ENCODE data around the gene CPEB1.
A peak's percentile ranks its signal among the peaks of the same experiment; 100 is the strongest.

The CPEB1 gene

DNA sequence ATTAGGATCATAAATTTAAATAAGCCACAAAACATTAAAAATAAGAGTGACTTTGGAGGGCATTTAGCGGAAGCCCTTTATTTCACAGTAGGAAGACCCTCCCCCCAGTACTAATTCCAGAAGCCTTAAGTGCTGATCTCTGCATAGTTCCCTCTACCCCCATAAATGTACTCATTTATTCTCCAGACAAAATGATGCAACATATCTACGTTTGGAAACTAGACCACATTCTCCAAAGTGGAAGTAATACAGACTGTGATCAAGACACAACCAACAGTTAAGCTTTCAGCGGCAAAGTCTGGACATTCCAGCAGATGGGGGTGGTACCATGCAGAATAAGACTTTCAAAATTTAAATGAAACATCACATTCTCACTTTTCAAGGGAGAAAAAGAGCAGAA is 62.1 kb downstream of the CPEB1 start:
- DNase-seq = peak; percentile 15 to 31

DNA sequence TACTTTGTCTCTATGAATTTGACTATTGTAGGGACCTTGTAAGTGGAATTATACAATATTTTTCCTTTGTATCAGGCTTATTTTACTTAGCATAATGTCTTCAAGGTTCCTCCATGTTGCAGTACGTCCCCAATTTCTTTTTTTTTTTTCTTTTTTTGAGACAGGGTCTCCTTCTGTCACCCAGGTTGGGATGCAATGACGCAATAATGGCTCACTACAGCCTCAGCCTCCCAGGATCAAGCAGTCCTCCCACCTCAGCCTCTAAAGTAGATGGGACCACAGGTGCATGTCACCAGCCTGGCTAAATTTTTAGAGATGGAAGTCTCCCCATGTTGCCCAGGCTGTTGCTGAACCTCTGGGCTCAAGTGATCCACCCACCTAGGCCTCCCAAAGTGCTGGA is 66.5 kb downstream of the CPEB1 start:
- no peak for DNase-seq

DNA sequence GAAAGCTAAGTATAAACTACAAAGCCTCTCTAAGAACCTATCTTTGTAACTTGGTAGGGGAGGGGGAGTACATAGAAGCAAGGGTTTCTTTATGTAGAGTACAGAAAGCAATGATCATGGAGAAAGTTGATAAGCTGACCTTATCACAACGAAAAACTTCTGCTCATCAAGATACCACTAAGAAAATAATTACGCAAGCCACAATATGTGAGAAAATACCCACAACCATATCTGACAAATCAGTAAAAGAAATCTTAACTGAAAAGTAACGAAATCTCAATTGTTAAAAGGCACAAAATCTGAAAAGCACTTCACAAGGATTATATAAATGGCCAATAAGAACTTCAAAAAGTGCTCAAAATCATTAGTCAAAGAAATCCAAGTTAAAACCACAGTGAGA is 71.8 kb downstream of the CPEB1 start:
- no peak for DNase-seq

DNA sequence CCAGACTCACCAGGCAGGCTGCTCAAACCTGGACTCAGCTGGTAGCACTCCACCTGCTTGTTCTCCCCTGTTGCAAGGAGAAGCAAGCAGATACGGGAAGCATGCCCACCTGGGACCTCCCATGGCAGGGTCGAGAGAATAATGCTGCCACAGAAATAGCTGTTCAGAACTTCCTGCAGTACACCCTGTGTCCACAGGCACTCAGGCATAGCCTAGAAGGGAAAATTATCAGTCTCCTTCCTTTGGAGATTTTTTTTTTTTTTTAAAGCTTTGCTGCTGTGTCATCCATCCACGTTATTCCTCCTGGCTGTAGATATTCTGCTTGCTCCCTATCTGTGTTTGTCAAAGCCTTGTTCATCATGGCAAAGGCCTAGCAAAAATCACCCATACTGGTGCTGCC is 74.2 kb downstream of the CPEB1 start:
- no peak for DNase-seq

- no peak for DNase-seq
These were observed 74.9 kb downstream of the CPEB1 start for GRCh38 chr15:82572311-82572710.

GRCh38 chr15:82571722-82572222 is 75.4 kb downstream of the CPEB1 start:
- no peak for DNase-seq

DNA sequence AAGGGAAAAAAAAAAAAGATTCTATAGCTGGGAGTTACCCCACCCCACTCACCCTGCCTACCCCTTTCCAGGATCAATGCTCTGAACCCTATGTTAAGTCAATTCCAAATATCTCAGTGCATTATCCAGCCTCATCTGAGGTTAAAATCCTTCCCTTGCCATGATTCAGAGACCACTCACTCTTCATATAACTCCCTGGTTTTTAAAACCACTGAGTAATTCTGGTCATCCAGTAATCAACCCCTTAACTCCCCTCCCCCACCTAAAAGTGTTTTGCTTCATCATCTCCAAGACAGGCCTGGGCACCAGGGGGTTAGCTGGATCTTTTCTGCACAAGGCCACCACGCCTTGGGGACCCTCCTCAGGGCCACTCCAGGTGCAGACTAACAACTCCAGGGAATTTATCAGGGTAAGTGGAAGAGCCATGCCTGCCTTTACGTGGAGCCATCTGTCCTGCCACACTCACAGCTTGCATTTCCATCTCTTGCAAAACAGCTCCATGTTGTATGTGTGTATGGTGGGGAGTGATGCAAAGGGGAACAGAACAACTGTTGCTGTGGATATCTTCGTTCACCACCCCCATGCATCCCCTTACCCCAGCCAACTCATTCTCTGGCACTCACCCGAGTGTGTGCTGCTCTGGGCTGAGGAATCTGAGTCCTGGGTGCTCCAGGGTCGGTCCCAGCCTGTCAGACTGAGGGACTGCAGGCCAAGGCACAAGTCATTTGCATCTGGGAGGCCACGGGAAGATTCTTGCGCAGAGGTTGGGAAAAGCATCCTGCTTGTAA is 76.2 kb downstream of the CPEB1 start:
- DNase-seq = no peak

GRCh38 chr15:82569834-82570233 is 77.3 kb downstream of the CPEB1 start:
- DNase-seq = no peak

DNA sequence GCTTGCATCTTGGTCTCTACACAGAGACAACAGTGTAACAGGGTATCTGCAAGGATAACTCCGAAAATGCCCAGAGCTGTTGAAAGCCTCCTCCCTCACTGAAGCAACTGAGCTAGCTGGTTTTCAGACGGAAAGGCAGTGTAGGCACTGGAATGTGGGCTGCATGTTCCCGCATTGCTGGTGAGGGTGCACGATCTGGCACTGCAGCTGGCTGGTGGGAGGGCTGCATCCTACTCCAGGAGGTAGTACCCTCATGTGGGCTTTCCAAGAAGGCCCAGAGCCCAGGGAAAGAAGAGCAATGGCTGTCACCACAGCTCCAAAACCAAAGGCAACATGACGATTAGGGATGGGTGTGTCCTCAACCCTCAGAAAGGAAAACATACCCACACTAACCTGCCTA is 78.2 kb downstream of the CPEB1 start:
- DNase-seq = no peak

- DNase-seq = no peak
These were observed 79.5 kb downstream of the CPEB1 start for GRCh38 chr15:82567661-82568060.

DNA sequence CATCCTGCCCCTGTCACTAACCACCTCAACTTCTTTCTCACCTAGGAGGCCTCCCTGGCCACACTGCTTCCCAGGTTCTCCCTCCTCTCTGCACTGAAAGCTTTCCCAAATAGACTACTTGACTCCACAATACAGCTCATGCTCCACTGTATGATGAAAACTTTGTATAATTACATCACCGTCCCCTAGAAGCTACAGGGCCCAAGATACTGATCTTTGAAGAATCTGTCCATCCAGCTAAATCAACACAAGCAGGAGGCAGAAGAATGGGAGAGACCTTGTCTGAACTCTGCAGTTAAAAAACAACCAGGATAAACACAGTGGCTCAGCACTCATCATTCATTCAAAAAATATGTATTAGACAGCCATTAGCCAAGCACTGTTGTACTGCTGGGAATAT is 80.5 kb downstream of the CPEB1 start:
- DNase-seq = no peak

GRCh38 chr15:82558502-82558901 is 88.7 kb downstream of the CPEB1 start:
- DNase-seq = no peak

GRCh38 chr15:82556315-82557035 is 90.7 kb downstream of the CPEB1 start:
- no peak for DNase-seq

DNA sequence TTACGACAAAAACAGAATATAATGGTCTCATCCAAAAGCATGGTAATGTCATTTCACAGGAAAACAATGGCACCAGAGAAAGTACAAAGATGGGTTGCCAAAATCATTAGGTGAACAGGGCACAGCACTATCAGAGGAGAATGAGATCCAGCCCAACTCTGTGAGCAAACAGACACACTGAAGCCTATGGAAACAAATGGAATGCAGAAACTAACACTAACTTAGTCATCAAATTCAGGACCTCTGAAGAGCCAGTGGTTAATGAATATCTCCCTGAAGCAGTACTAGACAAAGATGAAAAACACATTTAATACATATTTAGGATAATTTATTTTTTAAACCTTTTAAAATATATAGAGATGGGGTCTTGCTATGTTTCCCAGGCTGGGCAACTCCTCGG is 92.3 kb downstream of the CPEB1 start:
- no peak for DNase-seq

DNA sequence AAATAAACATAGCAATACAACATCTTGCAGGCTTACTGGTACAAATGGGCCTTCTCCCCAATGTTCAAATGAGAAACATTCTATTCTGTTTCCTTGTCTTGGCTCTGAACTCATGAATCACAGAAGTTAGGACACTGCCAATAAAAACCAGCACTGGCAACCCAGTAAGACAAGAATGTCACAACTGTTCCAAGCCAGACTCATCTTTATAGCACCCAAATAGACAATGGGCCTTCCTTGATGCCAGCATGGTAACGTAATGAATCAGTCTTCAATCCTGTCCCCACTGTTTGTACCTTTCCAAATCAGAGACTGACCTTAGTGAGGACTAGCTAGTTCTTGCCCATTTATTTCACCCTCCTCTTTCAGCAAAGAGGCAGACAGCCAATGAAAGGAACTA is 92.8 kb downstream of the CPEB1 start:
- no peak for DNase-seq

- no peak for DNase-seq
These were observed 93.3 kb downstream of the CPEB1 start for GRCh38 chr15:82553846-82554245.

DNA sequence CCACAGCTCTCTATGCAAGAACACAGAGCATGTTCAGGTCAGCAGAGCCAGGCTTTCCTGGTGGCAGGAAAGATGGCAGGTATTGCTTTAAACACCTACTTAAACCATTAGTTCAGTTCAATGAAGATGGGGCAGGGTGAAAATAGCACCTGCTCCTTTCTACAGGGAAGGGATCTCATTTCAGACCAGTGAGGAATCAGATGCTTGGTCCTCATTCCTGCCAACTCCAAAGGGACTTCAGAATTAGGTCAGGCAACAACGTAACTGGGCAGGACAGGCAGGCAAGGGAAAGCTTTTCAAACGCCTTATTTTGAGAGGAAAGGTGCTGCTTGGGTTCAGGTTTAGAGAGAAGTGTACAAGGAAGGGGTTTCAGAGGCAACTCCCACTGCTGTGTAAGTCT is 94.3 kb downstream of the CPEB1 start:
- no peak for DNase-seq

DNA sequence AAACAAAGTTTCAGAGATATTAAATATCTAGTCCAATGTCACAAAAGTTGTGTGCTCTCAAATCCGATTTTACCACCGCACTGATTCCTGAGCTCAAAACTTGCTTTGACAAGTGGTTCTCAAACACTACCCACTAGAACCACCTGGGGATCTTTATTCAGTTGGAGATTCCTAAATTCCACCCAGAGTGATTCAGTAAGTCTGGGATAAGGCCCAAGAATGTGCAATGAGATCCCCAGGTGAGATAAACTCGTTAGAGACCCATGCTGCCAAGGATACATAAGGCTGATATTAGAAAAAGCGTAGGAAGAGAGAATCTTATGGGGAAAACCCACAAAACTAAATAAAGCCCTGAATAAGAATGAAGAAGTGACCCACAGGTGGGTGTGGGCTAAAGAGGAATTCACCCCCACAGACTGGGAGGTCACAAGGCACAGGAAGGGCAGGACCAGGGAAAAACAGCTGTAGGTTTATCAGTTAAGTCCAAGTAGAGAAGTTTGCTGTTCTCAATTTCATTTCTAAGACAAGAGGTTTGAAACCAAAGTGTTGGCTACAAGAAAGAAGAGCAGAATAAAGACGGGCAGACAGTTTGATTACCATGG is 95.4 kb downstream of the CPEB1 start:
- DNase-seq = no peak

- DNase-seq = no peak
These were observed 97.9 kb downstream of the CPEB1 start for GRCh38 chr15:82549199-82549665.

DNA sequence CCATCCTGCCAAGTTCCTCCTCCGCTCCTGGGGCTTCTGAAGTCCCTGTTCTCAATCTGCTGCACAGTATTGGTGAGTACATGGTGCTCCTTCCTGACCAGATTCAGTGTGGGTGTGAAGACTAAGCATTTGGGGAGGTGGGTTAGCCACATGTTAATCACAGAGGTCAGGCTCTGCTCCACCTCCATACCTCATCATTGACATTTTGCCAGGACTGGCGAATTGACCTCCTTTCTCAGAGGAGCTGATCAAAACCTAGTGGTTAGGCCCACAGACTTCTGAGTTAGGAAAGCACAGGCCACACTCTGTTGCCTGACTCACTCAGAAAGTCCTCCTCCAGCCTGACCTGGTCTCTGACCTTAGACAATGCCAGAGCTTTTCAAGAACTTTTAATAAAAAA is 98.5 kb downstream of the CPEB1 start:
- DNase-seq = no peak

GRCh38 chr15:82545478-82545877 is 101.7 kb downstream of the CPEB1 start:
- no peak for DNase-seq

GRCh38 chr15:82545002-82545401 is 102.2 kb downstream of the CPEB1 start:
- DNase-seq = no peak

- DNase-seq = no peak
These were observed 102.7 kb downstream of the CPEB1 start for GRCh38 chr15:82544431-82544830.

- DNase-seq = no peak
These were observed 104.0 kb downstream of the CPEB1 start for GRCh38 chr15:82543160-82543559.

All from Kasumi-1 (cell line).